HG03520 (cell line): Measurements from ENCODE around the gene ZNF503.

Experiments used
- ATAC-seq: cut with Tn5 transposase; IDR thresholded peaks from one replicate; pipeline ENCODE4 v1.9.1; 2021; ENCODE audit warnings: mild to moderate bottlenecking, moderate library complexity; ENCODE audit not compliant: unreplicated experiment

Gene ZNF503, protein sequence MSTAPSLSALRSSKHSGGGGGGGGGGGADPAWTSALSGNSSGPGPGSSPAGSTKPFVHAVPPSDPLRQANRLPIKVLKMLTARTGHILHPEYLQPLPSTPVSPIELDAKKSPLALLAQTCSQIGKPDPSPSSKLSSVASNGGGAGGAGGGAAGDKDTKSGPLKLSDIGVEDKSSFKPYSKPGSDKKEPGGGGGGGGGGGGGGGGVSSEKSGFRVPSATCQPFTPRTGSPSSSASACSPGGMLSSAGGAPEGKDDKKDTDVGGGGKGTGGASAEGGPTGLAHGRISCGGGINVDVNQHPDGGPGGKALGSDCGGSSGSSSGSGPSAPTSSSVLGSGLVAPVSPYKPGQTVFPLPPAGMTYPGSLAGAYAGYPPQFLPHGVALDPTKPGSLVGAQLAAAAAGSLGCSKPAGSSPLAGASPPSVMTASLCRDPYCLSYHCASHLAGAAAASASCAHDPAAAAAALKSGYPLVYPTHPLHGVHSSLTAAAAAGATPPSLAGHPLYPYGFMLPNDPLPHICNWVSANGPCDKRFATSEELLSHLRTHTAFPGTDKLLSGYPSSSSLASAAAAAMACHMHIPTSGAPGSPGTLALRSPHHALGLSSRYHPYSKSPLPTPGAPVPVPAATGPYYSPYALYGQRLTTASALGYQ

DNA sequence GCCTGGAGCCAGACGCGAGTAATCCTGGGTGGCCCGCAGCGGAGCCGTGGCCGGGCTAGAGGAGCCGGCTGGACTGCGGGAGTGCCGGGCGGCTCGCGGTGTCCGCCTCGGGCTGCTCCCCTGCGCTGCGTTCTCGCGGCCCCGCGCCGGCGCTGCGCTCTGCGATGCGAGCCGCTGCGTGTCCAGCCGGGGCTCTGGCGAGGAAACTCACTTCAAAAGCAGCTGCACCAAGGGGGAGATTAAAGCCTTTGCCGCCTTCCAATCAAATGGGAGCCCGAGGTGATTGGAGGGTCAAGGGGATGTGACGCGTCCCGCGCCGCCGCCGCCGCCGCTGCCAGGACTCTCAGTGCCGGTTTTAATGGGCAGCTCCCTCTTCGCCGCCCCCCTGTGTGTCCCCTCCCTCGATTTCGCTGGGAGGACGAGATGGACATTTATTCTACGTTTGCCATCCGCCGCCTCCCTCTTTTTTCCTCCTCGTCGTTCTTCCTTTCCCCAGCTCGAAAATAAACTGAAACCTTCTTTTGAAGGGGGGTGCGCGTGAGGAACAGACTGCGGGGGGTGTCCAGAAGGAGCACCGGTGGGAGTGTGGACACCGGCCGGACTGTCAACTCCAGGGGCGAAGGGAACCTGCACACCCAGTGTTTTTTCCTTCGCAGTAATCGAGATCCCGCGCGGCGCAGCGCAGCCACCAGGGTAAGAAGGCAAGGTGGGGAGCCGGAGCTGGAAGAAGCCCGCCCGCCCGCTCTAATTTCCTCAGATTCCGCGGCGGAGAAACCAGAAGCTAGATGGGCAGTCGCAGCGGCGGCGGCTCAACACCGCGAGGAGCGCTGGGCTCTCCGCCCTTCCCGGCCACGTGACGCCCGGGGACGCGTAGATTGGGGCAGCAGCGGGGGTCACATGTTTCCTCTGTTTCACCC lies at the start of gene ZNF503:
ZNF503 (minus strand) TSS at position 196 of the 917 bp plus-strand sequence. CDS start 345 bp downstream, outside the sequence.
- peak; percentile 48 for ATAC-seq

DNA sequence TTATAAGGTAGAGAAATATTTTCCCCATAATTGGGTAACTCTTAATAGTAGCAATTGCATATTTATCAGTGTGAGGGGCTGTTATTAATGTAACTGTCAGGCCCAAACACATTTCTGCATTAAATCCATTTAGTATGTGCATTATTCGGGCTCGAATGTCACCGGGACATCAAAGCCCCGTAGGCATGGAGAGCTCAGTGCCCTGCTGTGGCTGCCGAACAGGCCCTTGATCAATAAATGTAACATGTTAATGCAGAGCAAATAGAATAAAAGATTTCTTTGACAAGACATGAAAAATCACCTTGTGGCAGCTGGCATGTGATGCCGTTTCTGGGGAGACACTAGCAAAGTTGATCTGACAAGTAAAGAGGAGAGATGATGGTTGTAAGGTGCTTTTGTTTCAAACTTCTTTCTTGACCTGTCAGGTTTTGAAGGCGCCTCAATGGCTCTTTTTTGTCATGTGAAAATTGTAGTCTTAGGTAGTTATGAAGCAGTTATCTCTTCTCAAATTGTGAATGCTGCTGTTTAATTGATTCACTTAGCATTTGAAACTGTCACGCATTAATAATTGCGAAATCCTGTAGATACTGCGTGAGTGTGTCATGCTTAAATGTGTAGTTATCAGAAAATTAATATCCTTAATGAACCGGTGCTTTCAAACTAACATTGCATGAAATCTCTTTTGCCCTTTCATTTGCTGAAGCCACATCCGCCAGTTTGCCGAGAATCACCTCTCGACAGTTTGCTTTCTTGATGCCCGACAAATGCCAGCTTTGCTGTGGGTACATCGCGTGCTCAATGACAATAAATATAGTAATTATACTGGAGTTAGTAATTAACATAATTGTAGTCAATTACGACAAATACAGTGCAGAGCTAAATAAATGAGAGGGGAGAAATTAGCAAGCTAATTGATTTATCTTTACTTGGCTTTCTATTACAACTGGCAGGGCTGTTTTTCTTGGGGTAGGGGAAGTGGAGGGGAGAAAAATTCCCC lies 49.4 kb upstream of the ZNF503 start:
- no peak for ATAC-seq

GRCh38 chr10:75450075-75450445 lies 48.5 kb upstream of the ZNF503 start:
- no peak for ATAC-seq

GRCh38 chr10:75449382-75450074 lies 48.0 kb upstream of the ZNF503 start:
- ATAC-seq, result no peak

GRCh38 chr10:75448166-75448565 lies 46.6 kb upstream of the ZNF503 start:
- ATAC-seq, result no peak

DNA sequence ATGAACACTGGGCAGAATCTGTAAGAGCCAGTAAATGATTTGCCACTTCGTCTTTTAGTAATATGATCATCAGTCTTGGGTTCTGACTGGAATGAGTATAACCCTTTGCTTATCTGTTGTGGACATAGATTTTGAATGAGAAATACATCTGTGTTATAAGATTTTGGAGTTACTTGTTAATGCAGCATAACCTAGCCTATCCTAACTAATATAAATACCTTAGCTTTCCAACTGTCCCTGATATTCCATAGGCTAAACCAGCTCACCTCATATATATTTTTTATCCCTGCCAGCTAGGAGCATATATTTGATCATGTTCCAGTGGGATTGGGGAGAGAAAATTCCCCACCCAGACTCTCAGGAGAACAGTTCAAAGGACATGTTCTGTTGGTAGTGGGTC lies 44.9 kb upstream of the ZNF503 start:
- ATAC-seq, result no peak

- ATAC-seq, result no peak
These were observed 43.3 kb upstream of the ZNF503 start for GRCh38 chr10:75444781-75445386.

- no peak for ATAC-seq
These were observed 41.8 kb upstream of the ZNF503 start for GRCh38 chr10:75443362-75443761.

- ATAC-seq, result no peak
These were observed 40.1 kb upstream of the ZNF503 start for GRCh38 chr10:75441682-75442081.

DNA sequence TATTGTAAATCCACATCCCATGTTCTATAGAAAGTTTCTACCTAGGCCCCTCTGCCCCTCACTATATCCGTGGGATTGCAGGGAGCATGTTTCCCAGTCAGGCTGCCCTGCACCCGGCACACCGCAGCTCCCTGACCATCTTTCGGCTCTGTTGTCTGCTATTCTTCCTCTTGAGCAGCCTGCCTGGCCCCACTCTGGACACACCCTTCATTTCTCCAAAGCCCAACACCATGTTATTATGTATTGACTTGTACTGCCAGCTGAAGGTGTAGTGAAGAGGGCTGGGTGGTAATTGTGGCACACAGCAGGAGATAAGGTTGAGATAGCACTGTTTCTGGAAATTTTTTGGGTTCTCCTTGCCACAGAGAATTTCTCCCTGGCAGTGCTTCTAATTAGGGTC lies 39.6 kb upstream of the ZNF503 start:
- ATAC-seq, result no peak

DNA sequence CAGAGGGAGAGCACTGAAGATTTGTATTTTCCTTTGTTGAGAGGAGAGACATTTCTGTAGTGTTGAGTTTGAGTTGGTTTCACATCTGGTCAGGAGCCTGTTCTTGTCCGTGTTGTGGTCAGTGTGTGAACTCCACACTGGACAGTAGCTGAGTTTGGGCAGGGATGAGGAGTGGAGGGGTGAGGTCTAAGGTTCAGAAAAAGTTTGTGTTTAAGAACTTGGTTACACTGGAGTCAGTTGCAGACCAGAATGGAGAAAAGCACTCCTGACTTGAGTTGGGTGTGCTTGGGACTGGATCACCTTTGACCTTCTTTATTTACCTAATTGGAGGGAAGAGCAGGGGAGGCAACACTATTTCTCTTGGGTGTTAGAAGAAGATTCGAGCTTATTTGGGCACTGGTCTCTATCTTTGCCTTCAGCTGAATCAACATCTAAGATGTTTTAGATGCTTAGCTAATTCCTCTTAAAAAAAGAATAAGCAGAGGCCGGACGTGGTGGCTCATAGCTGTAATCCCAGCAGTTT lies 38.8 kb upstream of the ZNF503 start:
- no peak for ATAC-seq

GRCh38 chr10:75439811-75440210 lies 38.2 kb upstream of the ZNF503 start:
- ATAC-seq, result no peak

- no peak for ATAC-seq
These were observed 36.7 kb upstream of the ZNF503 start for GRCh38 chr10:75438275-75438674.

DNA sequence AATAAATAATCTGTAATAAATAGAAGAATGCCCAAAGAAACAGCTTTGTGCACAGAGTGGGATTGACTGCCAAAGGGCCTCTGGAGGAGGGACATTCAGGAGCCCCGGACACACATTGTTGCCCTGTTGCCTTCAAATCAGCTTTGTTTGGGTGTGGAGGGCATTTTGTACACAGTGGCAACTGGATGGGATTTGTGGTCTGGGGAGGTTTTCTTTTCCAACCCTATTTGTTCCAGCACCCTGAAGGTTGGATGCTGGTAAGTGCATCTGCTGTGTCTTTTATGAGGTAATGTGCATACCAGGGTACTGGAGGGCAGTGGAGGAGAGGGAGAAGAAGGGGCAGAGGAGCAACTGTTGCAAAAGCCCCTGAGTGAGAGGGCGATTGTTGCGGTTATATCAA lies 36.1 kb upstream of the ZNF503 start:
- no peak for ATAC-seq

- ATAC-seq, result no peak
These were observed 35.3 kb upstream of the ZNF503 start for GRCh38 chr10:75436896-75437295.

- ATAC-seq, result no peak
These were observed 33.7 kb upstream of the ZNF503 start for GRCh38 chr10:75435291-75435690.

DNA sequence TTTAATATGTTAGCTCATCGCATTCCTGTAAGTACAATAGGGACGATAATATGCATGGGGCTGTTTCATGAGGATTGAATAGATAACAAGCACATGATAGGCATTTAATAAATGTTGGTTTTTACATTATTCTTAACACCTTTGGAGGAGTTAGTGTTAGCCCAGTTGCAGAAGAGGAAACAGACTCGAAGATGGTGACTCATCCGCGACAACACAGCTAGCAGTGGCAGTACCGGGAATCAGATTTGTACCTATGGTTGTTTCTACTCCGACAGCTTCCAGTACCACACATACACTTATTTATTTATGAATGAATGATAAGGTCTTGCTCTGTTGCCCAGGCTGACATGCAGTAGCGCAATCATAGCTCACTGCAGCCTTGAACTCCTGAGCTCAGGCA lies 32.7 kb upstream of the ZNF503 start:
- no peak for ATAC-seq

GRCh38 chr10:75433216-75433615 lies 31.7 kb upstream of the ZNF503 start:
- ATAC-seq, result no peak

- ATAC-seq, result no peak
These were observed 31.2 kb upstream of the ZNF503 start for GRCh38 chr10:75432763-75433162.
